HG03025 (cell line): Measurements from ENCODE around the gene CNTF.

Source experiments
- ATAC-seq: cut with Tn5 transposase; IDR thresholded peaks from one replicate; pipeline ENCODE4 v1.9.1; 2021; ENCODE audit warnings: mild to moderate bottlenecking, moderate library complexity; ENCODE audit not compliant: unreplicated experiment, low FRiP score

CNTF gene

DNA sequence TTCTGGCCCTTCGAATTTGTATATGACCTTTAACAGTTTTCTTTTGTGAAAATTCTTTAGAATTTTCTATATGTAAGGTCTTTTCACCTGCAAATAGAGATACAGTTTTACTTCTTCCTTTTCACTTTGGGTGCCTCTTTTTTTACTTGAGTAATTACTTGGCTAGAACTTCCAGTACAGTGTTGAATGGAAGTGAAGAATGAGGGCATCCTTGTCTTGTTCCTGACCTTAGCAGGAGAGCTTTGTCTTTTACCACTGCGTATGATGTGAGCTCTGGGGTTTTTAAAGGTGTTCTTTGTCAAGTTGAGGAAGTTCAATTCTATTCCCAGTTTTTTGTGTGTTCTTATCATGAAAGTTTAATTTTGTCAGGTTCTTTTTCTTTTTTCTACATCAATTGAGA lies 22.0 kb upstream of the CNTF start:
- no peak for ATAC-seq

DNA sequence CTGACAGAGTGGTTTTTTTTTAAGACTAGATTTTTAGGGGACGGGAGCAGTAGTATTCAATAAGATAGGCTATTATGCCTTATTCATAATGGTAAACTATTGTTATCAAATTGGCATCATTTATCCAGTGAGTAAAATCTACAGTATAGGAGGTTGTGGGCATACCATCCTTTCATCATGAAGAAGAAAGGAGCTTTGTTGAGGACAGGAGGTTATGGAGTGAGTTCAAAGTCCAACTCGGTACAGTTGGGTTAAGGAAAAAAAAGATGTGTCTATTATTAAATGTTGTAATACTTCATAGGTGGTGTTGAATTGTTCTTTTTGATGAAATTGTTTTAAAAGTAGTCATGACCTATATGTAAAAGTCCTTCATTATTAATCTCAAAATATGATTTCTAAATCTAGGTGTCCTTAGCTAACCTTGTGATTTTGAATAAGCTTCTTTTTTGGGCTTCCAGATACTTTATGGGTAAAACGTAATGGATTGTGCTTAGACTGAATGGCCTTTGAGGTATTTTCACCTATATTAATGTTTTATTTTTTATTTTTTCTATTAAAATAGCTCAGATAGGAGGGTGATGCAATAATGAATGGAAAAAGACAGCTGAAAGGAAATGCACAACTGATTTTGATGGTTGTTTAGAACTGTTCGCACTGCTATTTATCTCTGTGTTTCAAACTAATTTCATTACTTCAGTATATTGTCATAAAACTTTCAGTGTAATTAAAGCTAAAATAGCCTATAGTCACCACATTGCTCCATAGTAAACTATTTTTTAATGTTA lies 15.3 kb upstream of the CNTF start:
- ATAC-seq, result no peak

DNA sequence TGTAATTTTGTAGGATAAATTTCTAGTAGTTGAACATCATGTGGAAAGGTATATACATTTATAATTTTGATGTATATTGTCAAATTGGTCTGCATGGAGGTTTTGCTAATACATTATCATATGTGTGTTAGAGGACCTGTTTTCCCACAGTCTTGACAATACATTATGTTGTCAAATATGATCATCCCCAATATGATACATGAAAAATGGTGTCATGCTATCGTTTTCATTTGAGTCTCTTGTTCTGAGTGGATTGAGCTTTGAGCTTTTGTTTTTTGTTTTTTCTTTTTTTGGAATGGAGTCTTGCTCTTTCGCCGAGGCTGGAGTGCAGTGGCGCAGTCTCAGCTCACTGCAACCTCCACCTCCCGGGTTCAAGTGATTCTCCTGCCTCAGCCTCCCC lies 14.1 kb upstream of the CNTF start:
- ATAC-seq, result no peak

DNA sequence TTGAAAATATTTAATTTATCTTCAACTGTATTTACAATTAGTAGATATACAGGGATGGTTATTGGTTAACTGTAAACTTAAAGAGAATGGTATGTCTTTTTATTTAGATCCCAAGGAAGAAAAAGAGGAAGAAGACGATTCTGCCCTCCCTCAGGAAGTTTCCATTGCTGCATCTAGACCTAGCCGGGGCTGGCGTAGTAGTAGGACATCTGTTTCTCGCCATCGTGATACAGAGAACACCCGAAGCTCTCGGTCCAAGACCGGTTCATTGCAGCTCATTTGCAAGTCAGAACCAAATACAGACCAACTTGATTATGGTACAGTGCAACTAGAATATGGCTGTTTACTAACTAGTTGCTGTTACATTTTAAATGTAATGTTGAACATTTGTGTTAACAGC lies 12.7 kb upstream of the CNTF start:
- ATAC-seq, result no peak

DNA sequence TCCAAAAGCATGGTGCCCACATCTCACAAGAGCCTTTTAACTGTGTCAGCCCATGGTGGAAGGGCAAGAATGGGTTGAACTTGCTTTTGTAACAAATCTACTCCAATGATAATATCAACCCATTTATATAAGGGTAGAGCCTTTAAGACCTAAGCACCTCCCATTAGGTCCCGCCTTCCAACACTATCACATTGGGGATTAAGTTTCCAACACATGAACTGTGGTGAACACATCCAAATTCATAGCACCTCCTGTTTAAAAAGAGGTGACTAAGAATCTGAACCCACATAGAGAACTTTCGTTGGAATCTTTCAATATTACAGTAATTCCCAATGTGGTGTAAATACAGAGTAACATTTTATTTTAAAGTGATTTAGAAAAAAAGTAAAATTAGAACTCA lies 9.2 kb upstream of the CNTF start:
- no peak for ATAC-seq

DNA sequence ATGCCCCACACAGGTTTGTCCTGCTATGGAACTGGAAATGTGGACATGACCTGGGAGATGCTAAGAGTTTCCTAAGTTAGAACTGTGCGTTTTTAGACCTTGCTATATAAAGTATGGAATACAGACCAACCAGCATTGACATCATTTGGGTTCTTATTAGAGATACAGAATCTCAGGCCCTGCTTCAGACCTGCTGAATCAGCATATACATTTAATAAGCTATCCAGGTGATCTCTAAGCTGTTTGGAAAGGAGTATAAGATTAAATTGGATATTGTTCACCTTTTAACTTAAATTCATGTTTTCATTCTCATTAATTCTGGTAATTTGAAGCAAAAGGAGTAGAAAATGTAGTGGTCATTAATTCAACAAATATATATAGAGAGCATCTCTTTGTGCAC lies 6.9 kb upstream of the CNTF start:
- no peak for ATAC-seq

DNA sequence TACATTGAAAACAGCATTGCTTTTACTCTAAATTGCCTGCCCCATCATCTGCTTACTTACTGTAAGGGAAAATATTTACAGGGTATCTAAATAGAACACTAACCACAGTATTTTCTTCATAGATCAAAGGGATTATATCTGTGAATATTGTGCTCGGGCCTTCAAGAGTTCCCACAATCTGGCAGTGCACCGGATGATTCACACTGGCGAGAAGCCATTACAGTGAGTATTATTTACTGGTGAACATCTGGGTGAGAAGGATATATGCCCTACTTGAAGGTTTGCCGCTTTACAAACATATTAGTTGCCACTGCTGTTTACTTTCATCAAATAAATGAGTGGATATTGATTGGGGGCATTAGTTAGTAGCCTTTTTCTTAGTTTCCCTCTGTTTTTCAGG lies 5.9 kb upstream of the CNTF start:
- no peak for ATAC-seq

DNA sequence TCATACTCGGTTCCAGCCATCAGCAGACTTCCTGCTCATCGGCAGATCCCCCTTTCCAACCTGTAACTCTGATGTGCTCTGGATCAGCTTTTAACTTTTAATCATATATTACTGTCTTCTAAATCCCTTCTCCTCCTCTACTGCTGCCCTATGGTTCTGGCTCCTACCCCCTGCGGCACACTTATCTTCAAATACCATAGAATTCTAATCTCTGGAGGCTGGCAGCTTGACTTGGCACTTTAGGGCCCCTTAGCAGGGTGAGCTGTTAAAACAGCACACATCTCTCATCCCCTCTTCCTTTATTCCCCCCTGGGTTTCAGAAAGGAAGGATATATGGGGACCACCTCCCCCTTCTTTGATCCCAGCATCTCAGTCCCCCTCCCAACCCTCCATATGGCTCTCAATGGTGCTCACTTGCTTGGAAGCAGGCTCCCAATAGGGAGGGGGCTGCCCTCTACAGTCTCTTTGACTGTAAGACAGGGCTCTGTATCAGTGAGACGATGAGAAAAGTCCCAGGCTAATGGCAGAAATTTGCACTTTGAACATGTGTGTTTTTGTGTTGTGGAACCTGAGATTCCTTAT lies 4.4 kb upstream of the CNTF start:
- no peak for ATAC-seq

DNA sequence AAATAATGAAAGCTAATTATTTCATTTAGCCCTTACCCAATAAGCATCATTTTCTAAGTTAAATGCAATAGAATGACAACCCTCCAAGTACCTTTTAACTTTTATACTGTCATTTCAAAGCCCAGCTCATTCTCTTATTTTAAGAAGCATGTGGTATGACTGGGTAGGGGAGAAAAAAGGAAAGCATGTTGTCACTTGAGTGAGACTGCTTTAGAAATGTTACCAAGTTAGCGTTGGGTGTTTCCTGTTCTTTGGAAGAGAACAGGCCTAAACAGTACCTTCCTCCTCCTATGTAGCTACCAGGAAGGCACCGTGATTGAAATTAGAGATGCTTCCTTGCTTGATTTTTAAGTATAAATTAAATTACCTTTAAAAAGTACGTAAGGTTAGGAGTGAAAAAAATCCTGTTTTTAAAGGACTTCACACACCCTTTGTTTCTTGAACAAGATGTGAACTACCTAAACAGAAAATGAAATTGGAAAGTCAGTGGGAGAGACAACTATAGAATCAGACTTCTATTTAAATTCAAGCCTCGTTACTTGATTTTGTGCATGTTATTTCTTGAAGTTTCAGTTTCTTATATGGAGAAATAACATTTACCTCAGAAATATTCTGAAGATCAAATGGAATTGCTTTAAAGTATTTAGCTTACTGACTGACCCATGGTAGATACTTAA lies 741 bp upstream of the CNTF start:
- no peak for ATAC-seq

DNA sequence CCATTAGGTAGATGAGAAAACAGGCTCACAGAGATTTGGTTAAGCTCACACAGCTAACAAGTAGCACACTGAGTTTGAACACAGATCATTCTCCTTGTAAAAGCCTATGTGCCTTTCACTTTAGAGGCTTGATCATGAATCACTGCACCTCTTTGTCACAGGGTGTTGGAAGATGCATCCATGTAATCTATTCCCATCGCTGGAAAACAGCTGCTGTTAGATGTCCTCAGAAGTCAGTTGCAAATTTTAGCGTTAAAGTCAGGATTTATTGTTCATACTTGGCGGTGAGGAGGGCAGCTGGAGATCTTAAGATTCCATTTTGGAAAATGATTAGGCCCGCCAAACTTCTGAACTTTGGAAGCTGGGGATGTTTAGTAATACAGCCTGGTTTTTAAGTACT lies 2.6 kb downstream of the CNTF start:
- no peak for ATAC-seq

DNA sequence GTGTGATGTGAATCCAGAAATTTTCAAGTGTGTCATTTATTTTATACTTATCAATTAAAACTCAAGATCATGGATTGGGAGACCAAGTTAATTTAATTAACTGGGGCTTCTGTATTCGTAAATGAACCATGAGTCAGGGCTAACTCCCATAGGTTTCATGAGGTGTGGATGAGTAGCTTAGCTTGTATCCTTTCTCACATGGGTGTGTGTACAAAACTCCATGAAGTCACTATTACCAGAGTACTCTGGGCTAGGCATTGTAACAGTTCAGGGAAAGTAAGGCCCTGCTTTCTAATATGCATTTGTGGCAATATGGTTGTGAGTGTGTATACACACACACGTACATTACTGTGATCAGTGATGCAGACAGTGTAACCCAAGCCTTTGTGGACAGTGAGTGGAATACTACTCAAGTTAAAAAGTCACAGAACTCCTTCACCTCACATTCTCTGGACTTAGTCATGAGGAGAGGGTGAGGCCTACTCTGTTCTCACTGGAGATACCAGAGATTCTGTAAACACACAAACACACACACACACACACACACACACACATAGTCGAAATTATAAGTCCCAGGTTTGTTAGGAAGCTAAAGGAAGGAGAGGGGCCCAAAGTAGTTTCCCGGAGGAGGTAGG lies 3.5 kb downstream of the CNTF start:
- ATAC-seq, result no peak

DNA sequence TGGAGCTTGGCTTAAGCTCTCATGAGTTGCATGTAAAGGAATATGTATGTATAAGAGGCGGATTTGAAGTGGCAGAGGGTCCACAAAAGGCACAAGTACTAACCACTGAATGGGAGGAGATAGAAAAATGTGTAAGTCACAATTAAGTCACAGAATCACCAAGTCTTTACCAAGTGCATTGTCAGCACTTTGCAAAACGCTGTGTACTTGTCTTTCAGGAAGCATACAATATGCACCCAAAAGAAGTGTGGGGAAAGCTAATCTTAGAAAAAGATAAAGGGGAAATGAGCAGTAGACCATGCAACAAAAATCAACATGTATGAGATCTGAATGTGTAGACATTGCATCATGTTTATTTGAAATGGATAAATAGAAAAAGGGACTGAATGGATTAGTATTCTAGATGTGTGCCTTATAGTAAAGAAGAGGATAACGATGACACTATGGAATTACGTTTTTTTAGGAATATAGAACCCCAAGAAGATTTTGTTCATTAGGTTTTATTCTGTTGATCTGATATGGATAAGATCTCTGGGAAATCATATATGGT lies 4.5 kb downstream of the CNTF start:
- ATAC-seq, result no peak

DNA sequence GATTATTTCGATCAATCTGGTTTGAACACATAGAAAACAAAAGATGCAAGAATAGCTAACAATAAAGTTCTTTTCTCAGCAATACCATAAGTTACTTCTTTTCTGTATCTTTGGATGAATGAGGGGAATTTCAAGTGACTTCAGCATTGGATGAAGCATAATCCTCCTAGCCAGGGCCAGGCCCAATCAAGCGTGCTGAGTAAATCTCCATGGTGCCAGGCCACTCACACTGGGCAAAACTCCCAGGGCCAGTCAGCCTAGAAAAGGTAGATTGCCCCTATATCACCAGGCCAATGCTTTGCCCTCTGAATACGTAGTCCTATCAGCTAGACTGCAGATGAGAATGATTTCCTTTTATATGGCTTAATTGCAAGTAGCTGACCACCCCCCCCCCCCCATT lies 6.0 kb downstream of the CNTF start:
- ATAC-seq, result no peak

DNA sequence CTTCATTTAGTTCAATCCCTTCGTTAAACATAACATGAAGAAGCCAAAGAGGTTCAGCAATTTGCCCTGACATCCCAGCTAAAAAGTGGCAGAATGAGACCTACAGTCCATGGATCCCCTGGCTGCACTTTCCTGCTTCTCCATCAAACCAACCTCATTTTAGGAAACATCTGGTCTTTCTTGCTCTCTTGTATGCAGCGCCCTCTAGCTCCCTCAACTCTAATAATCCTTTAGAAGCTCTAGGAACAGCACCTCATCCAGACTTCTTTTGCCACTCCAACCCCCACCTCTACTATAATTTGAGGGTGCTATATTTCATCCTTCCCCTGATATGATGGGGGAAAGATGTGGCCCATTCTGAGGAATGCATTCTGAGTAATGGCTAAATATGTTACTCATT lies 7.4 kb downstream of the CNTF start:
- no peak for ATAC-seq

DNA sequence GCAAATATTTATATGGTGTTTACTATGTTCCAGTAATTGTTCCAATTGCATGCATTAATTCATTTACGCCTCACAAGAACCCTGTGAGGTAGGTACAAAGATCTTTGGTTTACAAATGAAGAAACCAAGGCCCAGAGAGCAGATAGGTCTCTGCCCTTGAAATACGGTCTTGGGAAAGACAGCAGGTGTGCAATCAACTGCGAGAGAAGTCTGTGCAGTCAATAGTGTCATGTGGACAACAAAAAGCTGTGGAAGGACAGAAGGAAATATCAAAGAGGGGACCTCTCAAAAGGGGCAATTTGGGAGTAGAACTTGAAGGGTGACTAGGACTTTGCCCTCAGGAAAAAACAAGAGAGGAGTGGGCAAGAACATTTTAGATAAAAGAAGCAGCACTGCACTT lies 8.9 kb downstream of the CNTF start:
- no peak for ATAC-seq

DNA sequence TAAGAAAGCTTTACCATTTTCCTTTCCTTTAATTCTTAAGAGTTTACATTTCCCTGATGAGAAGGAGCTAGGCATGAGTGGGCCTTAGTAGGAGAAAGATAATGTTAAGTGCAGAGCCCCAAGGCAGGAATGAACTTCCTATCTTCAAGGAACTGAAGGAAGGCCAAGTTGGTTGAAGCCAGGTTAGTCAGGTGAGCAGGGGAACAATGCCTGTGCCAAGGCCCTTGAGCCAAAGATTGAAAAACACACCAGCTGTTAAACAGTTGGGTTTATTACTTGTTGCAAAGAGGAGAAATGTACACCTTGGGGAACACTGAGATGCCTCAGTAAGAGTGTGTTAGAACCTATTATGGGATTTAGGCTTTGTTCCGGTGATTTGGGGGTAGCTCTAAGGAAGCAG lies 10.0 kb downstream of the CNTF start:
- no peak for ATAC-seq

DNA sequence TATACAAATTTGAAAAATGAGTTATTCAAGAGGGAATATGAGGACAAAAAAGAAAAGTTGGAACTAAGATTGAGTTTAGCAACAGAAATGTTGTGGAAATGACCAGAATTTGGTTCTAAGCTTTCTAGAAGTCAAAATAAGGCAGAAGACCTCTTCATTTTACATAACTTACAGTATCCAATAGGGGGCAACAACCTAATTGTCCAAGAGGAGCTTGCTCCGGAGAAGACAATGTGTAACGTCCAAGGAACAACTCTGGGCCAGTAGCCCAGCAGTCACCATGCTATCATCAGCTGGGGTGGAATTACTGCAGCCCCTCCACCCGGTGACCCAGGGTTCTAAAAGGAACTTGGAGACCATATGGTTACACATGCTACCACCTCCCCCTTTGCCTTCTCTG lies 14.1 kb downstream of the CNTF start:
- ATAC-seq, result no peak

DNA sequence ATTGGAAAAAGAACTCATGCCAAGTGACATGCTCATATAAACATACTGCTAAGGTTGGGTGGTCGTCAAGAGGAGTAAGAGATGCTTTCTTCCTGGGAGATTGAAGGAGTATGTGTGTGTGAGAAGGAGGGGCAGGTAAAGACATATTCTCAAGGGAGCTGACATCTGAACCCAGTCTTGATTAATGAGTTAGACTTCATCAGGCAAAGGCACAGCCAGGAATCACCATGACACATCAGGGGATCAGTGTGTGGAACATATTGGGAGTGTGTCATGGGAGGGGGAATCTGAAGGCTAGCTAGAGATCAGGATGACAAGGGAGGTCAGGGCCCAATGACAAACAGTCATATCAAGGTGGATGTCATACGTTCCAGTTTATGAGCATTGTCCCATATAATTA lies 14.9 kb downstream of the CNTF start:
- no peak for ATAC-seq

DNA sequence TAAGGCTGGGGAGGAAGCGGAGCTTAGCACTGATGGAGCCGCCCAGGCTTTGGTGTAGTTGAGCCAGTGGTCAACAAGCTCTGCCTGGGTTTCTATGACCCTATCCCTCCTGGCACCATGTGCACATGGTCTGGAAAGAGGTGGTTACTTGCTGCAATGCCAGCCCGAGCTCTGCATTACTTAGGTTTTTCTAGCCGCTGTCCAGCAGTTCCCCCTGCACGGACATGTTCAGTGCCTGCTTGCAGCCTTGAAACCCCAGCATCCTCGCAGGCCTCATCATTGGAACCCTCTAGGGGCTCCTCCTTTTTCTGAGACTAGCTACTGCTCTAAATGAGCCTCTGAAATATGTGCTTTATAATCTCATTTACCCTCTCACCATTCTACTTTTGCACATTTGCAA lies 16.6 kb downstream of the CNTF start:
- no peak for ATAC-seq

DNA sequence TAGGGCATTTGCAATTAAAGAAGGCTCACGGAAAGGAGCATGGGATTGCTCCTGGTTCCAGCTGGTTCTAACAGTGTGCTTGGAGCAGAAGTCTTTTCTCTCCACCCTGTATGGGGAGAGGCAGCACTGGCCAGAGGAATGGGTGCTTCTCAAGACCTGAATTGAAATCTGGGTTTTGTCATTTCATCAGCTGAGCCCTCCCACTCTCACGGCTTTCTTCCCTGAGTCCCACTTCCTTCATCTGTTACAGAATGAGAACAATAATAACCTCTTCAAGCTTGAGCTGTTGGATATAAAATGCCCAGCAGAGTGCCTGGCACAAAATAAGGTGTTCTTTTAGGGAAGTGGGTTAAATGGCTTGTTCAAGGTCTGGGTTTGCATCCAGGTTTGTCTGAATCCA lies 17.2 kb downstream of the CNTF start:
- no peak for ATAC-seq

DNA sequence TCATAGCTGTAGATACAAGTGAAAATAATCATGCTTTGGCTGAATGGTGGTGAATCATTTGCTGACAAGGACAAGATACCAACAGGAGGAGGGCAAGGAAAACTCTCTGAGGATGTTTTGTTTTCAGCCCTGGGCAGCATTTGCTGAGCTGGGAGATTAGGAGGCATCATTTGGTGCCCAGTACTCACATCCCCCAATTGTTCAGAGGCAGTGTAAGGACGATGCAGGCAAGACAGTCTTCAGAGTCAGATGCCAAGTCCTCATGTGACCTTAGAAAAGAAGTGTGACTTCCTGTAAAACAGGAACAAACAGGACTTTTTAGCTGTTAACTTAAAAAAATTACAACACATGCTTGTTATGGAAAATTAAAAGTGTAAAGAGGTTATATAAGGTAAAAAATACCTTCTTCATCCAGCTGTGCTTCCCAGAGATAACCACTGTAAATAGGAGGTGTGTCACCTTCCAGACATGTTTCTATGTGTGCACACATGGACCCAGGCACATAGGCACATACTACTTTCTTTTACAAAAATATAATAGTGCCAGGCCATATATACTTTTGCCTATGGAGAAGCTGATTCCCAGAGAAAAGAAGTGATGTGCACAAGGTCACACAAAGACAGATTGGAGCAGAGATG lies 18.0 kb downstream of the CNTF start:
- ATAC-seq, result no peak
